C4-2B (cell line): ENCODE results near the gene TMEM39B.

ENCODE experiments used
- ZFX ChIP-seq: fragments of 450-650 bp; IDR thresholded peaks from 2 replicates; pipeline ENCODE4 v1.6.1; 2017
- TF ChIP-seq, protein P1 (sequence below): fragments of 450-650 bp; conservative IDR thresholded peaks from 2 replicates; pipeline ENCODE4 v1.5.1; 2017; ENCODE audit warnings: mild to moderate bottlenecking

DNA sequence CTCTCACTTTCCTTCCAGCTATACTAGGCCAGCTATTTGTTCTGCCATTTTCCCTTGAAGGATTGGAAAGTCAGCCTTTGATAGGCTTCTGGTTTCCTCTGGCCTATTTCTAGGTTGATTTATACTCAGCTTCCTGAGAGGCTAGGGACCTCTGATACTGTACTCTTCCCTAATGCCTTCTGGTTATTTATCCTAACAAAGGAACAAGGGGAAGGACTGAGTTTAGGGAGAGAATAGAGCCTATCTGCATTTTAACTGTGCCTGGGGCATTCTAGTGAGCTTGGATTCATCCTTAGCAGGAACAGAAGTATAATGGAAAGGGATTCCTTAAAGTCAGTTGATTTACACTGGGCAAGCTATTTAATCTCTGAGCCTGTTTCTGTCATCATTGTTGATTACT lies 11.8 kb upstream of the TMEM39B start:
- TF ChIP-seq, protein P1, sequence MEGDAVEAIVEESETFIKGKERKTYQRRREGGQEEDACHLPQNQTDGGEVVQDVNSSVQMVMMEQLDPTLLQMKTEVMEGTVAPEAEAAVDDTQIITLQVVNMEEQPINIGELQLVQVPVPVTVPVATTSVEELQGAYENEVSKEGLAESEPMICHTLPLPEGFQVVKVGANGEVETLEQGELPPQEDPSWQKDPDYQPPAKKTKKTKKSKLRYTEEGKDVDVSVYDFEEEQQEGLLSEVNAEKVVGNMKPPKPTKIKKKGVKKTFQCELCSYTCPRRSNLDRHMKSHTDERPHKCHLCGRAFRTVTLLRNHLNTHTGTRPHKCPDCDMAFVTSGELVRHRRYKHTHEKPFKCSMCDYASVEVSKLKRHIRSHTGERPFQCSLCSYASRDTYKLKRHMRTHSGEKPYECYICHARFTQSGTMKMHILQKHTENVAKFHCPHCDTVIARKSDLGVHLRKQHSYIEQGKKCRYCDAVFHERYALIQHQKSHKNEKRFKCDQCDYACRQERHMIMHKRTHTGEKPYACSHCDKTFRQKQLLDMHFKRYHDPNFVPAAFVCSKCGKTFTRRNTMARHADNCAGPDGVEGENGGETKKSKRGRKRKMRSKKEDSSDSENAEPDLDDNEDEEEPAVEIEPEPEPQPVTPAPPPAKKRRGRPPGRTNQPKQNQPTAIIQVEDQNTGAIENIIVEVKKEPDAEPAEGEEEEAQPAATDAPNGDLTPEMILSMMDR = no peak
- TF ChIP-seq ZFX = no peak
